Stomach (tissue), 9 donors: ENCODE results near the gene TOGARAM1. TPM values are rescaled to one million over a fixed set of nuclear protein-coding genes. Genes with fewer than 3 reads are reported as not detected.

Experiments used
- DNase-seq, 2 donors: peaks; one replicate each; pipeline versions ENCODE4 v3.0.0 to v3.0.0-alpha.2; 2013 to 2019
- H3K27ac ChIP-seq, 5 donors: fragments of 200-600 bp in 4 of 5; sonication (generic) in 4 of 5; one replicate each; pipeline ENCODE4 v1.5.1; 2013 to 2019; ENCODE audit warnings: mild to moderate bottlenecking in 1 of 5, moderate library complexity in 1 of 5
- H3K27me3 ChIP-seq, 3 donors: fragments of 200-600 bp; sonication (generic); one replicate each; pipeline ENCODE4 v1.5.1; 2017 to 2019; ENCODE audit warnings: mixed run types in 1 of 3
- H3K36me3 ChIP-seq, 4 donors: fragments of 200-600 bp; sonication (generic); 1 replicate in 3 of 4; 2 replicates in 1 of 4; pipeline ENCODE4 v1.5.1; 2016 to 2019
- H3K4me1 ChIP-seq, 4 donors: fragments of 200-600 bp; sonication (generic); one replicate each; pipeline ENCODE4 v1.5.1; 2016 to 2019
- H3K4me3 ChIP-seq, 4 donors: fragments of 200-600 bp; sonication (generic) in 3 of 4; one replicate each; pipeline ENCODE4 v1.5.1; 2016 to 2019; ENCODE audit warnings: mild to moderate bottlenecking in 1 of 4
- H3K9me3 ChIP-seq, 4 donors: fragments of 200-600 bp; sonication (generic); one replicate each; pipeline ENCODE4 v1.5.1; 2016 to 2019
- EP300 ChIP-seq: sonication (generic); formaldehyde crosslinking; IDR thresholded peaks from one replicate; pipeline ENCODE4 v1.6.1; 2017; ENCODE audit warnings: antibody characterized with exemption
- POLR2A ChIP-seq, 4 donors: fragments of 450-650 bp; IDR thresholded peaks; one replicate each; pipeline ENCODE4 v1.6.1; 2016; ENCODE audit warnings: antibody characterized with exemption in 4 of 4, control low read depth in 2 of 4, mild to moderate bottlenecking in 1 of 4, moderate library complexity in 1 of 4
- POLR2AphosphoS5 ChIP-seq, 3 donors: sonication (generic); formaldehyde crosslinking; IDR thresholded peaks; one replicate each; pipeline ENCODE4 v1.6.1; 2016; ENCODE audit warnings: antibody characterized with exemption in 3 of 3
- WGBS, 5 donors: extraction: QIAGEN DNeasy Blood & Tissue Kit in 3 of 5; methylation state at CpG; one replicate each; pipeline versions ENCODE4 v1.1.5 to v1.1.7; 2013 to 2018; 5-methylcytosine and 5-hydroxymethylcytosine counted together
- intact Hi-C: fragments of 100-400 bp; cut with DNase I; formaldehyde crosslinking; loops from one replicate; pipeline ENCODE4 v1.15.1; 2023; ENCODE audit warnings: low total_unique reads
- polyA plus RNA-seq, 3 donors: library from polyadenylated mRNA; stranded (reverse); fragments of 200-250 nt; gene quantifications; one replicate each; pipeline ENCODE4 v1.2.3, GENCODE V29; 2013
- total RNA-seq, 5 donors: library from RNA; depleted of rRNA; stranded (reverse); fragments of >200 nt; gene quantifications; one replicate each; pipeline versions ENCODE4 v1.1.0 to v1.2.3, GENCODE V29; 2014 to 2016
- TF ChIP-seq, protein P1 (sequence below), 7 experiments: fragments of 450-650 bp in 4 of 7; fragments of 200-600 bp in 3 of 7; sonication (generic) in 3 of 7; IDR thresholded peaks; one replicate each; pipeline ENCODE4 v1.5.1; 2016 to 2019; ENCODE audit warnings: antibody characterized with exemption in 7 of 7, control low read depth in 2 of 7, mild to moderate bottlenecking in 1 of 7
- donor health status: healthy with polysubstance abuse.
- donor health status: Bipolar disorder and iron deficiency.
- donor health status: healthy.

TOGARAM1 gene
- total and polyA plus RNA-seq, 8 donors = 2.6 to 58.0 (median 8.3) TPM

- WGBS, 5 donors = 92 to 99% (median 98%) methylated on average over 3 of the region's 3 CpGs
Measured at GRCh38 chr14:45066667-45067066, 104.7 kb downstream of the TOGARAM1 start.

DNA sequence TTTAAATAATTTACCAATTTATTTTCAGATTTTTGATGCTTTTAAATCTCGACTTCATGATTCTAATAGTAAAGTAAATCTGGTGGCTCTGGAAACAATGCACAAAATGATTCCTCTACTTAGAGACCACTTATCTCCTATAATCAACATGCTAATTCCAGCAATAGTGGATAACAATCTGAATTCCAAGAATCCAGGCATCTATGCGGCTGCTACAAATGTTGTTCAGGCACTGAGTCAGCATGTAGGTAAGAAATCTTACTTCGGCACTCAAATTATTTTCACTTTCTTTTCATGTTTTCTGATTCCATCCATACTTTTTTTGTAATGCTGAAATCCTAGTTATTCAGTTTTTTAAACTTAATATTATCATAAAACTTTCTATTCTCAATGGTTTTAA lies 106.4 kb downstream of the TOGARAM1 start:
- intact Hi-C loops = no loop called here
- Histone ChIP-seq H3K4me3 (no peak overlapping the region), H3K27ac (no peak overlapping the region), H3K27me3 (no peaks in the 10 kb centered on the region), H3K4me1 (peaks cover 0 to 17% (median 2%) of the 10 kb centered on the region in 4 donors), H3K9me3 (no peaks in the 10 kb centered on the region), H3K36me3 (peaks cover 0 to 44% (median 23%) of the 10 kb centered on the region in 4 donors)
- no peak for DNase-seq
- WGBS, 5 donors = 92 to 97% (median 97%) methylated on average over 3 of the region's 3 CpGs
- TF ChIP-seq EP300 (no peak), POLR2A (IDR thresholded peaks at IDR 0.05) (no peak), POLR2AphosphoS5 (IDR thresholded peaks at IDR 0.05) (no peak)
- TF ChIP-seq, protein P1, sequence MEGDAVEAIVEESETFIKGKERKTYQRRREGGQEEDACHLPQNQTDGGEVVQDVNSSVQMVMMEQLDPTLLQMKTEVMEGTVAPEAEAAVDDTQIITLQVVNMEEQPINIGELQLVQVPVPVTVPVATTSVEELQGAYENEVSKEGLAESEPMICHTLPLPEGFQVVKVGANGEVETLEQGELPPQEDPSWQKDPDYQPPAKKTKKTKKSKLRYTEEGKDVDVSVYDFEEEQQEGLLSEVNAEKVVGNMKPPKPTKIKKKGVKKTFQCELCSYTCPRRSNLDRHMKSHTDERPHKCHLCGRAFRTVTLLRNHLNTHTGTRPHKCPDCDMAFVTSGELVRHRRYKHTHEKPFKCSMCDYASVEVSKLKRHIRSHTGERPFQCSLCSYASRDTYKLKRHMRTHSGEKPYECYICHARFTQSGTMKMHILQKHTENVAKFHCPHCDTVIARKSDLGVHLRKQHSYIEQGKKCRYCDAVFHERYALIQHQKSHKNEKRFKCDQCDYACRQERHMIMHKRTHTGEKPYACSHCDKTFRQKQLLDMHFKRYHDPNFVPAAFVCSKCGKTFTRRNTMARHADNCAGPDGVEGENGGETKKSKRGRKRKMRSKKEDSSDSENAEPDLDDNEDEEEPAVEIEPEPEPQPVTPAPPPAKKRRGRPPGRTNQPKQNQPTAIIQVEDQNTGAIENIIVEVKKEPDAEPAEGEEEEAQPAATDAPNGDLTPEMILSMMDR (IDR thresholded peaks at IDR 0.05) = no peak

More at GRCh38 chr14:45066667-45067066, 104.7 kb downstream of the TOGARAM1 start:
- no peaks in the 10 kb centered on the region for H3K27me3 ChIP-seq
- H3K4me1 ChIP-seq = peaks cover 0 to 17% (median 2%) of the 10 kb centered on the region in 4 donors
- no peak for TF ChIP-seq POLR2A (IDR thresholded peaks at IDR 0.05)
- no peak for TF ChIP-seq POLR2AphosphoS5 (IDR thresholded peaks at IDR 0.05)
- TF ChIP-seq, protein P1 (IDR thresholded peaks at IDR 0.05) = no peak
- no peak for TF ChIP-seq EP300
- H3K9me3 ChIP-seq = no peaks in the 10 kb centered on the region
- no peak overlapping the region for H3K27ac ChIP-seq
- H3K4me3 ChIP-seq = no peak overlapping the region
- intact Hi-C loops = no loop called here
- peaks cover 0 to 29% (median 20%) of the 10 kb centered on the region in 4 donors for H3K36me3 ChIP-seq
- DNase-seq = no peak

DNA sequence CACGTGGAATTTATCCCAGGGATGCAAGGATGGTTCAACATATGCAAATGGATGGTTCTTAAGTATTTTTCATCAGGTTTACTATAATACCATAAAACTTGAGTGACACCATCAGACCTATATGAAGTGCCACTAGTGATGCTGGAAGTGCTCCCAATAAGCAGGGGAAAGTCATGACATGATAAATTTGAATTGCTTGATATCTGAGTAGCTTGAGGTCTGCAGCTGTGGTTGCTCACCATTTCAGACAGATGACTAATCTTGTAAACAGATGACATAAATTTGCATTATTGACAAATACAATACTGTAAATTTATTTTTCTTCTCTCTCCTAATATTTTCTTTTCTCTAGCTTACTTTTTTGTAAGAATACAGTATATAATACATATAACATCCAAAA lies 108.2 kb downstream of the TOGARAM1 start:
- 86 to 100% (median 95%) methylated on average over 1 of the region's 1 CpG for WGBS, 5 donors
- DNase-seq = no peak
- no peak overlapping the region for H3K27ac ChIP-seq
- TF ChIP-seq POLR2AphosphoS5 (IDR thresholded peaks at IDR 0.05) = no peak
- no peak for TF ChIP-seq POLR2A (IDR thresholded peaks at IDR 0.05)
- TF ChIP-seq, protein P1 (IDR thresholded peaks at IDR 0.05) = no peak
- no peak for TF ChIP-seq EP300
- no peak overlapping the region for H3K4me3 ChIP-seq
- intact Hi-C loops = no loop called here
- H3K36me3 ChIP-seq = peaks cover 0 to 48% (median 24%) of the 10 kb centered on the region in 4 donors
- H3K27me3 ChIP-seq = no peaks in the 10 kb centered on the region
- peaks cover 0 to 13% (median 2%) of the 10 kb centered on the region in 4 donors for H3K4me1 ChIP-seq
- no peaks in the 10 kb centered on the region for H3K9me3 ChIP-seq

GRCh38 chr14:45072126-45072525 lies 110.1 kb downstream of the TOGARAM1 start:
- no peak for DNase-seq
- Histone ChIP-seq H3K4me3 (no peak overlapping the region), H3K36me3 (peaks cover 0 to 48% (median 24%) of the 10 kb centered on the region in 4 donors), H3K27ac (no peak overlapping the region), H3K27me3 (no peaks in the 10 kb centered on the region), H3K9me3 (no peaks in the 10 kb centered on the region), H3K4me1 (no peaks in the 10 kb centered on the region)
- TF ChIP-seq POLR2A (IDR thresholded peaks at IDR 0.05) (no peak), EP300 (no peak), POLR2AphosphoS5 (IDR thresholded peaks at IDR 0.05) (no peak)
- TF ChIP-seq, protein P1 (IDR thresholded peaks at IDR 0.05) = no peak
- WGBS, 5 donors = 92 to 97% (median 97%) methylated on average over 6 of the region's 6 CpGs
- intact Hi-C loops = no loop called here
